GM12878 (cell line): ENCODE data around the gene RAB44. TPM values are rescaled to one million over a fixed set of nuclear protein-coding genes. Genes with fewer than 3 reads are reported as not detected.

Experiments used
- ATAC-seq: fragments of 200-7000 bp; cut with Tn5 transposase; 3 replicates; pipeline ENCODE4 v1.9.1; 2020; ENCODE audit warnings: mild to moderate bottlenecking, moderate library complexity
- BruUV-seq: library from RNA; stranded (reverse); fragments of 400-500 nt; replicated peaks from 2 replicates; lab custom pipeline; 2021; lab: Mats Ljungman, UMichigan
- CTCF ChIA-PET: fragments of 300-600 bp; sonication (Branson Sonifier 250); formaldehyde crosslinking; extraction: SDS; loops from one replicate; lab custom pipeline; 2021; ENCODE audit warnings: inconsistent platforms; lab: Yijun Ruan, JAX
- POLR2A ChIA-PET: fragments of 350-600 bp; formaldehyde crosslinking; extraction: SDS; loops from one replicate; lab custom pipeline; 2021; ENCODE audit warnings: inconsistent platforms; lab: Charles Lee
- RAD21 ChIA-PET: fragments of 300-600 bp; sonication (Branson Sonifier 250); formaldehyde crosslinking; loops from one replicate; lab custom pipeline; 2023; ENCODE audit warnings: antibody characterized with exemption; ENCODE audit not compliant: unreplicated experiment; lab: Charles Lee
- SMC1A ChIA-PET: fragments of 300-600 bp; sonication (Branson Sonifier 250); formaldehyde crosslinking; loops from one replicate; lab custom pipeline; 2023; ENCODE audit not compliant: unreplicated experiment, uncharacterized antibody; lab: Charles Lee
- DNase-seq: peaks from one replicate; pipeline ENCODE4 v3.0.0-alpha.2; 2011; ENCODE audit warnings: low read depth, low spot score
- FAIRE-seq: peaks from 3 replicates; lab custom pipeline; 2011; peaks lifted over from hg19 to GRCh38; lab: Jason Lieb, UNC
- H2AFZ ChIP-seq: 2 replicates; pipeline ENCODE4 v1.6.0; 2011; ENCODE audit warnings: low read depth, low read length, control low read depth; ENCODE audit not compliant: control insufficient read depth
- H3K27ac ChIP-seq: 2 replicates; pipeline ENCODE4 v1.5.1; 2011; ENCODE audit warnings: control low read depth; ENCODE audit not compliant: control insufficient read depth, insufficient read depth
- H3K27me3 ChIP-seq, 2 experiments: replicated peaks in 1 of 2; 2 replicates each; pipeline versions ENCODE4 v1.6.0 to v1.6.1; 2011; ENCODE audit warnings: low read length in 1 of 2; ENCODE audit not compliant: control insufficient read depth in 2 of 2, insufficient read depth in 2 of 2
- H3K36me3 ChIP-seq, 2 experiments: 2 replicates each; pipeline ENCODE4 v1.5.1; 2011; ENCODE audit warnings: low read length in 1 of 2; ENCODE audit not compliant: control insufficient read depth in 2 of 2, insufficient read depth in 2 of 2
- H3K4me1 ChIP-seq: 2 replicates; pipeline ENCODE4 v1.6.1; 2011; ENCODE audit warnings: mild to moderate bottlenecking, low read length, moderate library complexity, mixed read lengths; ENCODE audit not compliant: control insufficient read depth, insufficient read depth
- H3K4me2 ChIP-seq: 2 replicates; pipeline ENCODE4 v1.6.0; 2011; ENCODE audit warnings: control low read depth; ENCODE audit not compliant: control insufficient read depth, insufficient read depth
- H3K4me3 ChIP-seq: fragments of 200-600 bp; sonication (generic); 2 replicates; pipeline ENCODE4 v1.5.1; 2016
- H3K79me2 ChIP-seq: 2 replicates; pipeline ENCODE4 v1.6.0; 2011; ENCODE audit warnings: low read length; ENCODE audit not compliant: control insufficient read depth, insufficient read depth
- H3K9ac ChIP-seq: 2 replicates; pipeline ENCODE4 v1.8.0; 2011; ENCODE audit warnings: low read length, control low read depth, mixed read lengths; ENCODE audit not compliant: control insufficient read depth, insufficient read depth
- H3K9me3 ChIP-seq: replicated peaks from 3 replicates; pipeline ENCODE4 v1.5.1; 2011; ENCODE audit warnings: mild to moderate bottlenecking, low read length; ENCODE audit not compliant: control insufficient read depth, insufficient read depth
- H4K20me1 ChIP-seq: 2 replicates; pipeline ENCODE4 v1.6.0; 2011; ENCODE audit not compliant: control insufficient read depth, insufficient read depth
- ATF7 ChIP-seq: fragments of 450-650 bp; IDR thresholded peaks from 2 replicates; pipeline ENCODE4 v1.6.1; 2016; ENCODE audit warnings: low read depth, mild to moderate bottlenecking
- BCL11A ChIP-seq: IDR thresholded peaks from 2 replicates; pipeline ENCODE4 v1.6.1; 2011; ENCODE audit warnings: low read depth, low read length
- BCLAF1 ChIP-seq: fragments of 450-650 bp; IDR thresholded peaks from 2 replicates; pipeline ENCODE4 v1.6.1; 2017; ENCODE audit warnings: antibody characterized with exemption, mild to moderate bottlenecking, moderate library complexity
- CEBPB ChIP-seq, 2 experiments: fragments of 150-350 bp in 1 of 2; IDR thresholded peaks; 2 replicates each; pipeline ENCODE4 v1.6.1; 2012 to 2014; ENCODE audit warnings: low read depth in 2 of 2, low read length in 2 of 2, borderline replicate concordance in 1 of 2, inconsistent platforms in 1 of 2
- KDM1A ChIP-seq: fragments of 200-600 bp; sonication (generic); IDR thresholded peaks from 2 replicates; pipeline ENCODE4 v1.6.1; 2016; ENCODE audit warnings: borderline replicate concordance
- LARP7 ChIP-seq: fragments of 450-650 bp; IDR thresholded peaks from 2 replicates; pipeline ENCODE4 v1.6.1; 2017; ENCODE audit warnings: mild to moderate bottlenecking
- NBN ChIP-seq: fragments of 450-650 bp; IDR thresholded peaks from 2 replicates; pipeline ENCODE4 v1.6.1; 2016
- RFX5 ChIP-seq: IDR thresholded peaks from 2 replicates; pipeline ENCODE4 v1.6.1; 2011; ENCODE audit warnings: low read depth, low read length, improper control_type of control experiment
- SMAD5 ChIP-seq: IDR thresholded peaks from 2 replicates; pipeline ENCODE4 v1.6.1; 2016; ENCODE audit warnings: antibody characterized with exemption, low read depth
- SMC3 ChIP-seq: IDR thresholded peaks from 2 replicates; pipeline ENCODE4 v1.6.1; 2011; ENCODE audit warnings: low read length, improper control_type of control experiment, borderline replicate concordance
- TCF3 ChIP-seq: IDR thresholded peaks from 2 replicates; pipeline ENCODE4 v1.6.1; 2012; ENCODE audit warnings: low read depth, mild to moderate bottlenecking, low read length, borderline replicate concordance; ENCODE audit not compliant: insufficient read depth
- USF2 ChIP-seq: IDR thresholded peaks from 2 replicates; pipeline ENCODE4 v1.6.1; 2011; ENCODE audit warnings: low read depth, low read length, improper control_type of control experiment, borderline replicate concordance
- ZZZ3 ChIP-seq: IDR thresholded peaks from 2 replicates; pipeline ENCODE4 v1.6.1; 2011; ENCODE audit warnings: low read depth; ENCODE audit not compliant: control insufficient read depth, insufficient read length
- WGBS: methylation state at CpG from one replicate; pipeline ENCODE4 v1.1.6; 2016; ENCODE audit warnings: low lambda C conversion rate; ENCODE audit not compliant: insufficient replicate concordance, insufficient coverage; ENCODE audit errors: missing lambda C conversion rate; 5-methylcytosine and 5-hydroxymethylcytosine counted together
- in situ Hi-C: fragments of 300-500 bp; cut with MboI; formaldehyde crosslinking; loops from 9 replicates; pipeline ENCODE4 v1.14.3; 2018; ENCODE audit warnings: mixed read lengths
- intact Hi-C: fragments of 100-400 bp; cut with micrococcal nuclease; formaldehyde crosslinking; loops from one replicate; pipeline ENCODE4 v1.14.2; 2022; ENCODE audit not compliant: unreplicated experiment
- polyA plus RNA-seq, 11 experiments: library from polyadenylated mRNA; depleted of rRNA in 4 of 11; unstranded in 6 of 11; stranded (reverse) in 5 of 11; fragments of >200 nt; fragmentation: Nextera tagmentation in 4 of 11; fragmentation: Illumina TruSeq in 1 of 11; extraction: Ambion mirVana in 4 of 11; extraction: Trizol in 1 of 11; gene quantifications; 1 replicate in 1 of 11; 2 replicates in 10 of 11; pipeline versions ENCODE4 v1.2.1 to v1.2.3, GENCODE V29; 2011 to 2016; ENCODE audit warnings: inconsistent platforms in 2 of 11, missing spikeins in 2 of 11, low read depth in 1 of 11
- total RNA-seq, 4 experiments: library from RNA; depleted of rRNA in 3 of 4; stranded (reverse); fragments of >200 nt in 3 of 4; fragmentation: Illumina TruSeq in 1 of 4; extraction: Trizol in 1 of 4; gene quantifications; 2 replicates each; pipeline versions ENCODE4 v1.2.1 to v1.2.3, GENCODE V29; 2013 to 2021
- TF ChIP-seq, protein P1 (sequence below): fragments of 450-650 bp; IDR thresholded peaks from 2 replicates; pipeline ENCODE4 v1.6.1; 2016; ENCODE audit warnings: mild to moderate bottlenecking
- TF ChIP-seq, protein P2 (sequence below): fragments of 450-650 bp; IDR thresholded peaks from 2 replicates; pipeline ENCODE4 v1.6.1; 2018; ENCODE audit warnings: mild to moderate bottlenecking, low read depth, moderate library complexity; ENCODE audit not compliant: partially characterized antibody

Gene RAB44
- total and polyA plus RNA-seq, 10 of the 15 experiments (the other 5 are each of a cell fraction or from before 2014, with no cell fraction given): 0.01 to 0.08 (median 0.05) TPM; not detected in 2

DNA sequence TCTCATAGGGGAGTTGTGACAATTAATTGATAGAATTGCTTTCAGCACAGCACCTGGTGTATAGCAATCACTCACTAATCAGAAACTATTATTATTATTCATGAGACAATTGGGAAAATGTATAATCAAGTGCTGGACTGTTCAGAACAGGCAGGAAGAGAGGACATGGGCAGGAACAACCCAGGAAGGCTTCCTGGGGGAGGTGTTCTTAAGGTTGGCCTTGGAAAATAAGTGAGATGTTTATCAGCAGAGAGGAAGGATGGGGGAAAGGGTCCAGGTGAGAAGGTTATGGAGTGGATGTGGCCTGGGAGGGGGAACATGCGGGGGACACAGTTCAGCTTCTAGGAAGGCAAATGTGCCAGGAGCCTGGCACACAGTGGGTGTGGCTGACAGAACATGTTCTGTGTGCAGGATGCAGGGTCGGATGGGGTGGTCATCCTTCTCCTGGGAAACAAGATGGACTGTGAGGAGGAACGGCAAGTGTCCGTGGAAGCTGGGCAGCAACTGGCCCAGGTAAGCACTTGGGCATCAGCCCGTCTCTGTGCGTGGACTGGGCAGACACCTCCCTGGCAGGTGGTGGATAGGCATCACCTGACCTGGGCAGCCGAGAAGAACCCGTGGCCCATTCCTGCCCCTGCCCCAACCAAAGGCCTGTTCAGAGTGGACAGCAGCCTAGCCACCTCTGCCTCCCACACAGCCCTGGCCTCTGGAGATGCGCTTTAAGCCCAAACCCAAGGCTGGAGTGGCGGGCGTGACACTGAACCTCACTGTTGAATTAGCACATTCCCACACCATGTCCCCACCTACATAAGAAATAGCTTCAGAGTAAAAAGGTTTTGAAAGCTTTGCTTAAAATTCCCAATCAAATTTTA lies 30.9 kb downstream of the RAB44 start:
- Histone ChIP-seq H3K9ac (no peak overlapping the region), H3K4me1 (peaks cover 27% of the 10 kb centered on the region), H3K36me3 (no peaks in the 10 kb centered on the region), H4K20me1 (no peaks in the 10 kb centered on the region), H2AFZ (no peak overlapping the region), H3K27ac (no peak overlapping the region), H3K27me3 (no peaks in the 10 kb centered on the region), H3K4me2 (no peak overlapping the region), H3K4me3 (no peak overlapping the region), H3K9me3 (no peaks in the 10 kb centered on the region), H3K79me2 (no peaks in the 10 kb centered on the region)
- FAIRE-seq (no peak), ATAC-seq (no peak), DNase-seq (no peak)
- intact Hi-C loops (no loop called here), in situ Hi-C loops (no loop called here)
- CTCF ChIA-PET: interaction anchor here (0.7 to 8.1 kb wide), 3 partner anchors 31 to 532 kb away, joined by 3 to 61 read pairs (median 4); no protein-coding TSS in a partner anchor
- WGBS: 79% methylated on average over 11 of the region's 11 CpGs
- SMC1A ChIA-PET: interaction anchor here (1.0 to 2.9 kb wide), 6 partner anchors 26 to 110 kb away, joined by 3 to 9 read pairs (median 6); no protein-coding TSS in a partner anchor
- RAD21 ChIA-PET: interaction anchor here (1.9 to 5.1 kb wide), 2 partner anchors 26 to 113 kb away, joined by 6 to 22 read pairs; no protein-coding TSS in a partner anchor
- POLR2A ChIA-PET: interaction anchor here (0.6 to 2.4 kb wide), 3 partner anchors 24 to 128 kb away, joined by 5 to 10 read pairs (median 7); no protein-coding TSS in a partner anchor
- BruUV-seq: no TSS peak
- TF ChIP-seq LARP7: no peak
- no peak for TF ChIP-seq SMAD5
- no peak for TF ChIP-seq RFX5
- TF ChIP-seq BCLAF1: no peak
- TF ChIP-seq KDM1A: no peak
- TF ChIP-seq, protein P1, sequence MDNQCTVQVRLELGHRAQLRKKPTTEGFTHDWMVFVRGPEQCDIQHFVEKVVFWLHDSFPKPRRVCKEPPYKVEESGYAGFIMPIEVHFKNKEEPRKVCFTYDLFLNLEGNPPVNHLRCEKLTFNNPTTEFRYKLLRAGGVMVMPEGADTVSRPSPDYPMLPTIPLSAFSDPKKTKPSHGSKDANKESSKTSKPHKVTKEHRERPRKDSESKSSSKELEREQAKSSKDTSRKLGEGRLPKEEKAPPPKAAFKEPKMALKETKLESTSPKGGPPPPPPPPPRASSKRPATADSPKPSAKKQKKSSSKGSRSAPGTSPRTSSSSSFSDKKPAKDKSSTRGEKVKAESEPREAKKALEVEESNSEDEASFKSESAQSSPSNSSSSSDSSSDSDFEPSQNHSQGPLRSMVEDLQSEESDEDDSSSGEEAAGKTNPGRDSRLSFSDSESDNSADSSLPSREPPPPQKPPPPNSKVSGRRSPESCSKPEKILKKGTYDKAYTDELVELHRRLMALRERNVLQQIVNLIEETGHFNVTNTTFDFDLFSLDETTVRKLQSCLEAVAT: no peak
- no peak for TF ChIP-seq ZZZ3
- TF ChIP-seq BCL11A: no peak
- TF ChIP-seq USF2: no peak
- TF ChIP-seq ATF7: no peak
- TF ChIP-seq SMC3: no peak
- TF ChIP-seq CEBPB (IDR thresholded peaks at IDR 0.05; ENCODE audit: borderline replicate concordance in 1 of 2, low read depth in 2 of 2, low read length in 2 of 2): no peak
- no peak for TF ChIP-seq NBN
- no peak for TF ChIP-seq TCF3
- TF ChIP-seq, protein P2, sequence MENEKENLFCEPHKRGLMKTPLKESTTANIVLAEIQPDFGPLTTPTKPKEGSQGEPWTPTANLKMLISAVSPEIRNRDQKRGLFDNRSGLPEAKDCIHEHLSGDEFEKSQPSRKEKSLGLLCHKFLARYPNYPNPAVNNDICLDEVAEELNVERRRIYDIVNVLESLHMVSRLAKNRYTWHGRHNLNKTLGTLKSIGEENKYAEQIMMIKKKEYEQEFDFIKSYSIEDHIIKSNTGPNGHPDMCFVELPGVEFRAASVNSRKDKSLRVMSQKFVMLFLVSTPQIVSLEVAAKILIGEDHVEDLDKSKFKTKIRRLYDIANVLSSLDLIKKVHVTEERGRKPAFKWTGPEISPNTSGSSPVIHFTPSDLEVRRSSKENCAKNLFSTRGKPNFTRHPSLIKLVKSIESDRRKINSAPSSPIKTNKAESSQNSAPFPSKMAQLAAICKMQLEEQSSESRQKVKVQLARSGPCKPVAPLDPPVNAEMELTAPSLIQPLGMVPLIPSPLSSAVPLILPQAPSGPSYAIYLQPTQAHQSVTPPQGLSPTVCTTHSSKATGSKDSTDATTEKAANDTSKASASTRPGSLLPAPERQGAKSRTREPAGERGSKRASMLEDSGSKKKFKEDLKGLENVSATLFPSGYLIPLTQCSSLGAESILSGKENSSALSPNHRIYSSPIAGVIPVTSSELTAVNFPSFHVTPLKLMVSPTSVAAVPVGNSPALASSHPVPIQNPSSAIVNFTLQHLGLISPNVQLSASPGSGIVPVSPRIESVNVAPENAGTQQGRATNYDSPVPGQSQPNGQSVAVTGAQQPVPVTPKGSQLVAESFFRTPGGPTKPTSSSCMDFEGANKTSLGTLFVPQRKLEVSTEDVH: no peak
